ENCODE measurements around the gene HS3ST3A1.

Gene HS3ST3A1

DNA sequence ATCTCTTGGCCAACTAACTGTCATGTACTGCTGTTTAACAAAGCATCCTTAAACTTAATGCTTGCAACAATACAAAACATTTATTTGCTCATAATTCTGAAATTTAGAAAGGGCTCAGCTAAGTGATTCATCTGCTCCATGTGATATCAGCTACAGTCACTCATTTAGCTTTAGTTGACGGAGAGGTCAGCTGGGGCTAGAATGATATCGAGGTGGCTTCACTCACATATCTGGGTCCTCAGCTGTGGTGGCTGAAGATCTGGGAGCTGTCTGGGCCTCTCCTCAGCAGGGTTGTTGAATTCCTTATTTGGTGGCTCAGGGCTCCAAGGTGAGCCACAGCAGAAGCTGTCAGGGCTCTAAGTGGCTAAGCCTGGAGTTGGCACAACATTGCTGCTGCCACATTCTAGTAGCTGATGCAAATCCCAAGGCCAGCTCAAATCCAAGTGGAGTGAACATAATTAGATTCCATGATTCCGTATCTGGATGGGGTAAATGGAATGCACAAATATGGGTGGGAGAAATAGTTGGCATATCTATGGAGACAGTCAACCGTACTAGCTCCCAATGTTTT is 62.8 kb downstream of the HS3ST3A1 start:
- TF ChIP-seq, protein P1, sequence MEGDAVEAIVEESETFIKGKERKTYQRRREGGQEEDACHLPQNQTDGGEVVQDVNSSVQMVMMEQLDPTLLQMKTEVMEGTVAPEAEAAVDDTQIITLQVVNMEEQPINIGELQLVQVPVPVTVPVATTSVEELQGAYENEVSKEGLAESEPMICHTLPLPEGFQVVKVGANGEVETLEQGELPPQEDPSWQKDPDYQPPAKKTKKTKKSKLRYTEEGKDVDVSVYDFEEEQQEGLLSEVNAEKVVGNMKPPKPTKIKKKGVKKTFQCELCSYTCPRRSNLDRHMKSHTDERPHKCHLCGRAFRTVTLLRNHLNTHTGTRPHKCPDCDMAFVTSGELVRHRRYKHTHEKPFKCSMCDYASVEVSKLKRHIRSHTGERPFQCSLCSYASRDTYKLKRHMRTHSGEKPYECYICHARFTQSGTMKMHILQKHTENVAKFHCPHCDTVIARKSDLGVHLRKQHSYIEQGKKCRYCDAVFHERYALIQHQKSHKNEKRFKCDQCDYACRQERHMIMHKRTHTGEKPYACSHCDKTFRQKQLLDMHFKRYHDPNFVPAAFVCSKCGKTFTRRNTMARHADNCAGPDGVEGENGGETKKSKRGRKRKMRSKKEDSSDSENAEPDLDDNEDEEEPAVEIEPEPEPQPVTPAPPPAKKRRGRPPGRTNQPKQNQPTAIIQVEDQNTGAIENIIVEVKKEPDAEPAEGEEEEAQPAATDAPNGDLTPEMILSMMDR (IDR thresholded peaks at IDR 0.05; ENCODE audit: low read length), result no peak
- TF ChIP-seq EZH2 (IDR thresholded peaks at IDR 0.05; ENCODE audit: borderline replicate concordance, low read length), result no peak
- Histone ChIP-seq H3K4me2 (ENCODE audit: low read length) (no peak overlapping the region), H3K79me2 (ENCODE audit: insufficient read depth, low read length) (no peaks in the 10 kb centered on the region), H4K20me1 (ENCODE audit: insufficient read depth, low read length) (no peaks in the 10 kb centered on the region), H3K27me3 (ENCODE audit: insufficient read depth, low read length) (no peaks in the 10 kb centered on the region), H3K4me1 (ENCODE audit: insufficient read depth, low read length, severe bottlenecking) (no peaks in the 10 kb centered on the region), H3F3A (ENCODE audit: insufficient read depth, low read length) (no peaks in the 10 kb centered on the region), H3K36me3 (ENCODE audit: insufficient read depth, low read length) (no peaks in the 10 kb centered on the region), H3K4me3 (ENCODE audit: low read depth, low read length, poor library complexity, severe bottlenecking) (no peak overlapping the region), H3K9ac (ENCODE audit: low read length) (no peak overlapping the region), H3K27ac (ENCODE audit: low read depth, low read length, poor library complexity, severe bottlenecking) (no peak overlapping the region), H3K9me2 (ENCODE audit: low read depth, low read length) (no peaks in the 10 kb centered on the region), H2AFZ (ENCODE audit: low read length) (no peak overlapping the region), H3K9me3 (ENCODE audit: low read length) (no peaks in the 10 kb centered on the region)

DNA sequence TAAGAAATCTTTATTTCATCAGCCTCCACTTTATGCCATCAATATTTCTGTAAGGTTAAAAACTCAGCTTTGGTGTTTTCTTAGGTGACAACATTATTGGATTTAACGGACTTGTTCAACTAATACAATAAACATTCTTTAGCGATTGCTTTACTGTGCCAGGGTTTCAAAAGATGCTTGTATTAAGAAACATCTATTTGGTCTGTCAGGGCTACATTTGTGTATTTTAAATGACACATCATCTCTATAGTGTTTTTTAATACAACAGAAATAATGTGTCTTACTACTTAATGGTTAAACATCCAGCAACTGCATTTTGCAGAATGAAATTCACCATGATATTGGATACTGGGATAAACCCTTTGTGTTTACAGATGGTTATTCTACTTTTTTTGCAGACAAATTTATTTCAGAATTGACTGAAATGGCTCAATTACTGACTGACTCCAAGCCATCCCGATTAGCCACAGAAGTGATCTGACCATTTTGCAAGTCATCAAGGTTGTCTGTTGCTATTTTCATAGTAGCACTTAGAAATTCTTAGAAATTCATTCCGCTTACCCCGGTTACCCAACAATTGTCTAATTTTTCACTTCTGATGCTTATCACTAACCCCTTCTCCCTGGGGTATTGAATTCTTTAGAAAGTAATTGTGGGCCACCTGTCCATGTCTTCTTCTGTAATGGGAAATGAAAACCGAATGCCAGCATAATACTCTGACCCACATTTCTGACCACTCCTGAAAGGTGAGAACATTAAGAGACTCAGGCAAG is 63.7 kb downstream of the HS3ST3A1 start:
- no peaks in the 10 kb centered on the region for H3K9me3 ChIP-seq (ENCODE audit: low read length)
- H3K9ac ChIP-seq (ENCODE audit: low read length), result no peak overlapping the region
- H3K27ac ChIP-seq (ENCODE audit: low read depth, low read length, poor library complexity, severe bottlenecking), result no peak overlapping the region
- no peaks in the 10 kb centered on the region for H3K36me3 ChIP-seq (ENCODE audit: insufficient read depth, low read length)
- no peaks in the 10 kb centered on the region for H3K4me1 ChIP-seq (ENCODE audit: insufficient read depth, low read length, severe bottlenecking)
- H4K20me1 ChIP-seq (ENCODE audit: insufficient read depth, low read length), result no peaks in the 10 kb centered on the region
- H3K4me2 ChIP-seq (ENCODE audit: low read length), result no peak overlapping the region
- no peaks in the 10 kb centered on the region for H3F3A ChIP-seq (ENCODE audit: insufficient read depth, low read length)
- no peak for TF ChIP-seq EZH2 (IDR thresholded peaks at IDR 0.05; ENCODE audit: borderline replicate concordance, low read length)
- TF ChIP-seq, protein P1 (IDR thresholded peaks at IDR 0.05; ENCODE audit: low read length), result no peak
- H3K4me3 ChIP-seq (ENCODE audit: low read depth, low read length, poor library complexity, severe bottlenecking), result no peak overlapping the region
- no peaks in the 10 kb centered on the region for H3K79me2 ChIP-seq (ENCODE audit: insufficient read depth, low read length)
- no peaks in the 10 kb centered on the region for H3K9me2 ChIP-seq (ENCODE audit: low read depth, low read length)
- no peak overlapping the region for H2AFZ ChIP-seq (ENCODE audit: low read length)
- no peaks in the 10 kb centered on the region for H3K27me3 ChIP-seq (ENCODE audit: insufficient read depth, low read length)

DNA sequence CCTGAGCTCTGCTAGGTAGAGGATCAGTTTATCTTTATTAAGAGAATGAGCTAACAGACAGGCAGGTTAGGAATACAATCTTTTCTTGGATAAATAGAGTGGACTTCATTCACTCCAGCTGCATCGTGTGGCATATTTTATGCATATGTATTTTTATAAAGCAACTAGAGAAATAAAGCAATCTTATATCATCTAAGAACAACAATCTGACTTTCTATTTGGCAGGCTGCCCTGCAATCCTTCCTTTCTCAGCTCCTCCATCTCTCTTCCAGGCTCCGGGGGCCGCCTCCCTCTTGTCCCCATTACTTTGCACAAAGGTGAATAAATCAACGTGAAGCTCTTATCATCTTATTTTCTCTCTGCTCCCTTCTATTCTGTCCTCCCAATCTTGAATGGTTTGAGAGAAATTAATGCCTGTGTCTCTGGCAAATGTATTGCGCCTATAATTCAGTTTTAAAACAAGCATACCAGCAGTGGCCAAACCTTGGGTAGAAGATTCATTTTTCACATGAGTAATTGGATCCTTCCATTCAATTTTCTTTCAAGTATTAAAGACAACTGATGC is 64.5 kb downstream of the HS3ST3A1 start:
- Histone ChIP-seq H3K4me2 (ENCODE audit: low read length) (no peak overlapping the region), H3K4me1 (ENCODE audit: insufficient read depth, low read length, severe bottlenecking) (no peaks in the 10 kb centered on the region), H3K27ac (ENCODE audit: low read depth, low read length, poor library complexity, severe bottlenecking) (no peak overlapping the region), H3K4me3 (ENCODE audit: low read depth, low read length, poor library complexity, severe bottlenecking) (no peak overlapping the region), H3K9me2 (ENCODE audit: low read depth, low read length) (no peaks in the 10 kb centered on the region), H3F3A (ENCODE audit: insufficient read depth, low read length) (no peaks in the 10 kb centered on the region), H3K27me3 (ENCODE audit: insufficient read depth, low read length) (no peaks in the 10 kb centered on the region), H3K9ac (ENCODE audit: low read length) (no peak overlapping the region), H4K20me1 (ENCODE audit: insufficient read depth, low read length) (no peaks in the 10 kb centered on the region), H3K36me3 (ENCODE audit: insufficient read depth, low read length) (no peaks in the 10 kb centered on the region), H2AFZ (ENCODE audit: low read length) (no peak overlapping the region), H3K79me2 (ENCODE audit: insufficient read depth, low read length) (no peaks in the 10 kb centered on the region), H3K9me3 (ENCODE audit: low read length) (no peaks in the 10 kb centered on the region)
- TF ChIP-seq, protein P1 (IDR thresholded peaks at IDR 0.05; ENCODE audit: low read length), result no peak
- TF ChIP-seq EZH2 (IDR thresholded peaks at IDR 0.05; ENCODE audit: borderline replicate concordance, low read length), result no peak
